ENCODE data around the gene OSTN.
"Not testable (repeated sequence)": the region's sequence is repeated elsewhere in the genome, so short reads cannot be mapped to it uniquely, and the experiment has no call there.

OSTN gene

DNA sequence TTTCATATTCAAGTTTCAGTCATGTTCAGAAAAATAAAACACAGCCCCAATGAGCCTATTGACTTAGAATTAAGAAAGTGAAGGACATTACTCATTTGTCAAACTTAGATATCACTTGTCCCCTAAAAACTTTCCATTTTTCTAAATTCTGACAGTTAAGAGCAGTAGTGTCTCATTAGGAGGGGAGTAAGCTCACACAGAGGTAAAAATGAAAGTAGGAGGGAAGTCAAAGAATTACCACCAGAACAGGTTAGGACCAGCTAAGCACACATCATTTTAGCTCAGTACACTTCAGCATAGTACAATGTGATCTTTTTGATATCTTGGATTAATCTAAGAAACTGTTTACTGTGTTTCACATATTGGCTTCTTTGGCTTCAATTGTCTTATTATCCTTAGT lies 64.3 kb downstream of the OSTN start:
- H3K27me3 ChIP-seq (ENCODE audit: control insufficient read depth in 1 of 2, insufficient read depth in 2 of 2, low read length in 2 of 2) = no peaks in the 10 kb centered on the region
- no peak overlapping the region for H3K27ac ChIP-seq (ENCODE audit: low read length)
- no peaks in the 10 kb centered on the region for H3K4me1 ChIP-seq (ENCODE audit: control insufficient read depth, insufficient read depth, low read length)
- H3K9me3 ChIP-seq (ENCODE audit: control insufficient read depth in 2 of 2, low read length in 2 of 2) = no peaks in the 10 kb centered on the region
- no peaks in the 10 kb centered on the region for H3K36me3 ChIP-seq (ENCODE audit: control insufficient read depth in 2 of 2, insufficient read depth in 2 of 2, low read length in 2 of 2)
- no peak overlapping the region for H3K9ac ChIP-seq (ENCODE audit: low read length in 2 of 2)
- H3K4me3 ChIP-seq (ENCODE audit: low read length in 2 of 2) = no peak overlapping the region

GRCh38 chr3:191263850-191264249 lies 64.8 kb downstream of the OSTN start:
- Histone ChIP-seq H3K27ac (ENCODE audit: low read length) (no peak overlapping the region), H3K9me3 (ENCODE audit: control insufficient read depth in 2 of 2, low read length in 2 of 2) (no peaks in the 10 kb centered on the region), H3K4me3 (ENCODE audit: low read length in 2 of 2) (no peak overlapping the region)

GRCh38 chr3:191268737-191269136 lies 69.7 kb downstream of the OSTN start:
- Histone ChIP-seq H3K4me1 (ENCODE audit: control insufficient read depth, insufficient read depth, low read length) (peaks cover 2% of the 10 kb centered on the region), H3K4me3 (ENCODE audit: low read length in 2 of 2) (no peak overlapping the region), H3K27me3 (ENCODE audit: control insufficient read depth in 1 of 2, insufficient read depth in 2 of 2, low read length in 2 of 2) (no peaks in the 10 kb centered on the region), H3K9me3 (ENCODE audit: control insufficient read depth in 2 of 2, low read length in 2 of 2) (no peaks in the 10 kb centered on the region), H3K27ac (ENCODE audit: low read length) (no peak overlapping the region), H3K9ac (ENCODE audit: low read length in 2 of 2) (no peak overlapping the region), H3K36me3 (ENCODE audit: control insufficient read depth in 2 of 2, insufficient read depth in 2 of 2, low read length in 2 of 2) (no peaks in the 10 kb centered on the region)

More at GRCh38 chr3:191263850-191264249, 64.8 kb downstream of the OSTN start:
- Histone ChIP-seq H3K36me3 (ENCODE audit: control insufficient read depth in 2 of 2, insufficient read depth in 2 of 2, low read length in 2 of 2) (no peaks in the 10 kb centered on the region), H3K4me1 (ENCODE audit: control insufficient read depth, insufficient read depth, low read length) (no peaks in the 10 kb centered on the region), H3K9ac (ENCODE audit: low read length in 2 of 2) (no peak overlapping the region), H3K27me3 (ENCODE audit: control insufficient read depth in 1 of 2, insufficient read depth in 2 of 2, low read length in 2 of 2) (no peaks in the 10 kb centered on the region)

- no peak overlapping the region for H3K27ac ChIP-seq (ENCODE audit: low read length)
- no peaks in the 10 kb centered on the region for H3K9me3 ChIP-seq (ENCODE audit: control insufficient read depth in 2 of 2, low read length in 2 of 2)
- H3K36me3 ChIP-seq (ENCODE audit: control insufficient read depth in 2 of 2, insufficient read depth in 2 of 2, low read length in 2 of 2) = no peaks in the 10 kb centered on the region
- H3K4me1 ChIP-seq (ENCODE audit: control insufficient read depth, insufficient read depth, low read length) = peaks cover 2% of the 10 kb centered on the region
- no peak overlapping the region for H3K9ac ChIP-seq (ENCODE audit: low read length in 2 of 2)
- no peak overlapping the region for H3K4me3 ChIP-seq (ENCODE audit: low read length in 2 of 2)
- H3K27me3 ChIP-seq (ENCODE audit: control insufficient read depth in 1 of 2, insufficient read depth in 2 of 2, low read length in 2 of 2) = no peaks in the 10 kb centered on the region
Observed at GRCh38 chr3:191269289-191270085, 70.4 kb downstream of the OSTN start.

DNA sequence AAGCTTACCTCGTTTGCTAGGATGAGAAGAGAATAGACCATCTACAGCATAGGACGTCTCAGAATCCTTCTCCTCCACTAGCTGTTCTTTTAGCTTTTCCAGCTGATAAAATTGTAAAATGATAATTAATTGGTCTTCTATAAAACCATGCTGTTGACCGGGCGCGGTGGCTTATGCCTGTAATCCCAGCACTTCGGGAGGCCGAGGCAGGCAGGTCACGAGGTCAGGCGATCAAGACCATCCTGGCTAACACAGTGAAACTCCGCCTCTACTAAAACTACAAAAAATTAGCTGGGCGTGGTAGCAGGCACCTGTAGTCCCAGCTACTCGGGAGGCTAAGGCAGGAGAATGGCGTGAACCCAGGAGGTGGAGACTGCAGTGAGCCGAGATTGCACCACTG lies 76.2 kb downstream of the OSTN start:
- not testable (repeated sequence) for H3K4me1 ChIP-seq (ENCODE audit: control insufficient read depth, insufficient read depth, low read length); H3K9me3 ChIP-seq (ENCODE audit: control insufficient read depth in 2 of 2, low read length in 2 of 2); H3K27me3 ChIP-seq (ENCODE audit: control insufficient read depth in 1 of 2, insufficient read depth in 2 of 2, low read length in 2 of 2); H3K27ac ChIP-seq (ENCODE audit: low read length); H3K4me3 ChIP-seq (ENCODE audit: low read length in 2 of 2); H3K9ac ChIP-seq (ENCODE audit: low read length in 2 of 2); H3K36me3 ChIP-seq (ENCODE audit: control insufficient read depth in 2 of 2, insufficient read depth in 2 of 2, low read length in 2 of 2)

DNA sequence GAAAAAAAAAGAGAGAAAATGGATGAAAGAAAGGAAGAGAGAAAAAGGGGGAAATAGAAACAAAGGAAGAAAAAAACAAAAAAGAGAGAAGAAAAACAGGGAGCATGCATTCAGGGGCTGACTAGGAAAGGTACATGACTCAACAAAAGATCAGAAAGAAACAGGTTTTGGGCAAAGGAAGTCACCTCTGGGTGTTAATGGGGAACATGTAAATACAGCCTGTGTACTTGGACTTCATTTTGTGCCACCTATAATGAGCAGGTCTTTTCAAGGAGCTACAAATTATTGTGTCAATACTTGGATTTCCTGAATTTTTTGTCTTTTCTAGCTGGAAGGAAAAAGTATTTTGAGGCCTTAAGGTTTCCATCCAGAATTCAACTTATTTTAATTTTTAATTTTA lies 76.7 kb downstream of the OSTN start:
- H3K9me3 ChIP-seq (ENCODE audit: control insufficient read depth in 2 of 2, low read length in 2 of 2) = no peaks in the 10 kb centered on the region
- H3K27ac ChIP-seq (ENCODE audit: low read length) = no peak overlapping the region
- H3K4me1 ChIP-seq (ENCODE audit: control insufficient read depth, insufficient read depth, low read length) = no peaks in the 10 kb centered on the region
- H3K36me3 ChIP-seq (ENCODE audit: control insufficient read depth in 2 of 2, insufficient read depth in 2 of 2, low read length in 2 of 2) = no peaks in the 10 kb centered on the region
- no peak overlapping the region for H3K9ac ChIP-seq (ENCODE audit: low read length in 2 of 2)
- no peak overlapping the region for H3K4me3 ChIP-seq (ENCODE audit: low read length in 2 of 2)
- no peaks in the 10 kb centered on the region for H3K27me3 ChIP-seq (ENCODE audit: control insufficient read depth in 1 of 2, insufficient read depth in 2 of 2, low read length in 2 of 2)

- no peaks in the 10 kb centered on the region for H3K4me1 ChIP-seq (ENCODE audit: control insufficient read depth, insufficient read depth, low read length)
- H3K9ac ChIP-seq (ENCODE audit: low read length in 2 of 2) = no peak overlapping the region
- H3K36me3 ChIP-seq (ENCODE audit: control insufficient read depth in 2 of 2, insufficient read depth in 2 of 2, low read length in 2 of 2) = no peaks in the 10 kb centered on the region
- no peak overlapping the region for H3K27ac ChIP-seq (ENCODE audit: low read length)
- H3K4me3 ChIP-seq (ENCODE audit: low read length in 2 of 2) = no peak overlapping the region
- no peaks in the 10 kb centered on the region for H3K9me3 ChIP-seq (ENCODE audit: control insufficient read depth in 2 of 2, low read length in 2 of 2)
- no peaks in the 10 kb centered on the region for H3K27me3 ChIP-seq (ENCODE audit: control insufficient read depth in 1 of 2, insufficient read depth in 2 of 2, low read length in 2 of 2)
Observed at GRCh38 chr3:191280111-191280510, 81.1 kb downstream of the OSTN start.

GRCh38 chr3:191280882-191281281 lies 81.8 kb downstream of the OSTN start:
- no peaks in the 10 kb centered on the region for H3K4me1 ChIP-seq (ENCODE audit: control insufficient read depth, insufficient read depth, low read length)
- H3K4me3 ChIP-seq (ENCODE audit: low read length in 2 of 2) = no peak overlapping the region
- no peaks in the 10 kb centered on the region for H3K36me3 ChIP-seq (ENCODE audit: control insufficient read depth in 2 of 2, insufficient read depth in 2 of 2, low read length in 2 of 2)
- no peaks in the 10 kb centered on the region for H3K27me3 ChIP-seq (ENCODE audit: control insufficient read depth in 1 of 2, insufficient read depth in 2 of 2, low read length in 2 of 2)
- no peak overlapping the region for H3K27ac ChIP-seq (ENCODE audit: low read length)
- no peak overlapping the region for H3K9ac ChIP-seq (ENCODE audit: low read length in 2 of 2)
- no peaks in the 10 kb centered on the region for H3K9me3 ChIP-seq (ENCODE audit: control insufficient read depth in 2 of 2, low read length in 2 of 2)

- no peak overlapping the region for H3K9ac ChIP-seq (ENCODE audit: low read length in 2 of 2)
- H3K4me3 ChIP-seq (ENCODE audit: low read length in 2 of 2) = no peak overlapping the region
- H3K27ac ChIP-seq (ENCODE audit: low read length) = no peak overlapping the region
- no peaks in the 10 kb centered on the region for H3K4me1 ChIP-seq (ENCODE audit: control insufficient read depth, insufficient read depth, low read length)
- H3K36me3 ChIP-seq (ENCODE audit: control insufficient read depth in 2 of 2, insufficient read depth in 2 of 2, low read length in 2 of 2) = no peaks in the 10 kb centered on the region
- no peaks in the 10 kb centered on the region for H3K27me3 ChIP-seq (ENCODE audit: control insufficient read depth in 1 of 2, insufficient read depth in 2 of 2, low read length in 2 of 2)
- H3K9me3 ChIP-seq (ENCODE audit: control insufficient read depth in 2 of 2, low read length in 2 of 2) = no peaks in the 10 kb centered on the region
Observed at GRCh38 chr3:191282251-191283185, 83.5 kb downstream of the OSTN start.

DNA sequence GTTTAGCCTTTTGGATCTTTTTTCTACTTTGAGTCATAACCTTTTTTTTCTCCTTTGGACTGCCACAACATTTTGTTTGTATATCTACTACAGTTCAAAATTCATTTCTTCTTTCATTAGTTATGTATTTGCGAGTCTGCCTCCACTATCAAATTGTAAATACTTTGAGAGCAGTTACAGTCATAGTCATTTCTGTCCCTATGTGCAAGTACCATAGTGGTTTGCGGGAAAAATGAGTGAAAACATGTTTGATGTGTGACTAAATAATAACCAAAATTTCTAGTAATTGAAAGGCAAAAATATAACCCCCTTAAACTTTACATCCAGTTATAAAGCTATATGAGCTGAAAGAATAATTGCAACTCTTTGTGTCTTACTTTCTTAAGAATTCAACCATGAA lies 84.4 kb downstream of the OSTN start:
- Histone ChIP-seq H3K27ac (ENCODE audit: low read length) (no peak overlapping the region), H3K27me3 (ENCODE audit: control insufficient read depth in 1 of 2, insufficient read depth in 2 of 2, low read length in 2 of 2) (no peaks in the 10 kb centered on the region), H3K9ac (ENCODE audit: low read length in 2 of 2) (no peak overlapping the region), H3K9me3 (ENCODE audit: control insufficient read depth in 2 of 2, low read length in 2 of 2) (no peaks in the 10 kb centered on the region), H3K36me3 (ENCODE audit: control insufficient read depth in 2 of 2, insufficient read depth in 2 of 2, low read length in 2 of 2) (no peaks in the 10 kb centered on the region), H3K4me3 (ENCODE audit: low read length in 2 of 2) (no peak overlapping the region), H3K4me1 (ENCODE audit: control insufficient read depth, insufficient read depth, low read length) (no peaks in the 10 kb centered on the region)
